ENCODE measurements around the gene ACTL7B. TPM values are rescaled to one million over a fixed set of nuclear protein-coding genes. Genes with fewer than 3 reads are reported as not detected.
A peak's percentile ranks its signal among the peaks of the same experiment; 100 is the strongest.

The ACTL7B gene
- total and polyA plus RNA-seq, 10 of the 15 experiments (the other 5 are each of a cell fraction or from before 2014, with no cell fraction given) = not detected

DNA sequence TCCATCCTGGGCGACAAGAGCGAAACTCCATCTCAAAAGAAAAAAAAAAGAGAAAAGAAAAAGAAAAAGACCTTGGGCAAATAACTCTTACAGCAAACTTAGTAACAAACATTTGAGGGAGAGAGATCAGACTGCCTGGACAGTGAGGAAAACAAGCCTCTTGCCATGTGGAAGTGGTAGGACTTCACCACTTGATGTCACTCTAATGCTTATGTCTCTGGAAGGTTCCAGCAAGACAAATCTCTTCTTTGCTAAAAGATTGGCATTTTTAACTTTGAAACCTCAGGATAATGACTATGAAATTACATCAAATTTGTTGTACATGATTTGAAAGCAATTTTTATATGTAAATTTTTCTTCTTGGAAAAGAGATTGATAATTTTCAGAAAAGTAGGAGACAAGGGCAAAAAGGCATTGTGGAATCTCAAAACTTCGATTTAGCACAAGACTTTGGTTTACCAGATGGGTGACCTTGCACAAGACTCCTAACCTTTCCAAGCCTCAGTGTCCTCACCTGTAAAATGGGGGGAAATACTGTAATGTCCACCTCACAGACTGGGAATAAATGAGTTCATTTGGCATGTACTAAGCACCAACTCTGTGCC is 5.4 kb downstream of the ACTL7B start:
- Histone ChIP-seq H3K36me3 (ENCODE audit: control insufficient read depth in 2 of 2, insufficient read depth in 2 of 2, low read length in 1 of 2) (no peaks in the 10 kb centered on the region), H3K79me2 (ENCODE audit: control insufficient read depth, insufficient read depth, low read length) (no peaks in the 10 kb centered on the region), H3K27ac (ENCODE audit: control insufficient read depth, insufficient read depth) (no peak overlapping the region), H3K4me2 (ENCODE audit: control insufficient read depth, insufficient read depth) (no peak overlapping the region), H2AFZ (ENCODE audit: control insufficient read depth, low read depth, low read length) (no peak overlapping the region), H3K27me3 (replicated peaks in 1 of 2; ENCODE audit: control insufficient read depth in 2 of 2, insufficient read depth in 2 of 2, low read length in 1 of 2) (peaks cover 0 to 2% of the 10 kb centered on the region in 2 experiments; a peak in 2 of 4 replicates), H4K20me1 (ENCODE audit: control insufficient read depth, insufficient read depth) (no peaks in the 10 kb centered on the region), H3K4me3 (no peak overlapping the region), H3K9ac (ENCODE audit: control insufficient read depth, insufficient read depth, low read length) (no peak overlapping the region), H3K4me1 (ENCODE audit: control insufficient read depth, insufficient read depth, low read length) (no peaks in the 10 kb centered on the region), H3K9me3 (replicated peaks; ENCODE audit: control insufficient read depth, insufficient read depth, low read length) (no peaks in the 10 kb centered on the region)
- ChIA-PET RAD21 (ENCODE audit: unreplicated experiment) (interaction anchor here (0.7 kb wide), 1 partner anchor 37 kb away, joined by 3 read pairs; no protein-coding TSS in a partner anchor), SMC1A (ENCODE audit: uncharacterized antibody, unreplicated experiment) (interaction anchor here (1.9 to 2.1 kb wide), 2 partner anchors 100 to 104 kb away, joined by 4 to 6 read pairs; no protein-coding TSS in a partner anchor), CTCF (interaction anchor here (1.1 to 4.7 kb wide), 2 partner anchors 103 to 209 kb away, joined by 3 to 29 read pairs; no protein-coding TSS in a partner anchor), POLR2A (no interaction called here)
- ATAC-seq = peak; percentile 59
- no peak for DNase-seq (ENCODE audit: low read depth, low spot score)
- in situ Hi-C loops (cut with MboI) = no loop called here
- no peak for FAIRE-seq
- WGBS (ENCODE audit: insufficient coverage, insufficient replicate concordance, low lambda C conversion rate, missing lambda C conversion rate) = 77% methylated on average over 3 of the region's 3 CpGs
- intact Hi-C loops (cut with micrococcal nuclease; ENCODE audit: unreplicated experiment) = loop anchor here (5.0 kb wide), 2 partner anchors 102 to 617 kb away; no protein-coding TSS in a partner anchor
- no TSS peak for BruUV-seq (replicated peaks)
- TF ChIP-seq POLR2AphosphoS2 (IDR thresholded peaks at IDR 0.05; ENCODE audit: low read depth, low read length) (no peak), MXI1 (IDR thresholded peaks at IDR 0.05; ENCODE audit: low read depth, low read length) (no peak), SREBF1 (IDR thresholded peaks at IDR 0.05; ENCODE audit: low read length) (no peak), POU2F2 (IDR thresholded peaks at IDR 0.05; ENCODE audit: borderline replicate concordance, low read depth, low read length) (no peak), EP300 (IDR thresholded peaks at IDR 0.05; ENCODE audit: borderline replicate concordance in 1 of 2, control insufficient read depth in 1 of 2, low read depth in 2 of 2, low read length in 2 of 2) (no peak), MYB (IDR thresholded peaks at IDR 0.05; ENCODE audit: borderline replicate concordance, low read depth, low read length) (no peak), SMC3 (IDR thresholded peaks at IDR 0.05; ENCODE audit: borderline replicate concordance, low read length) (peak; percentile 37; the same call in 1 of the 2 replicates), CREM (IDR thresholded peaks at IDR 0.05; ENCODE audit: low read depth) (no peak), RAD21 (IDR thresholded peaks at IDR 0.05; ENCODE audit: insufficient read depth, low read depth, low read length) (peak; percentile 61), CEBPB (IDR thresholded peaks at IDR 0.05; ENCODE audit: borderline replicate concordance in 1 of 2, low read depth in 2 of 2, low read length in 2 of 2) (no peak)
- TF ChIP-seq, protein P1, sequence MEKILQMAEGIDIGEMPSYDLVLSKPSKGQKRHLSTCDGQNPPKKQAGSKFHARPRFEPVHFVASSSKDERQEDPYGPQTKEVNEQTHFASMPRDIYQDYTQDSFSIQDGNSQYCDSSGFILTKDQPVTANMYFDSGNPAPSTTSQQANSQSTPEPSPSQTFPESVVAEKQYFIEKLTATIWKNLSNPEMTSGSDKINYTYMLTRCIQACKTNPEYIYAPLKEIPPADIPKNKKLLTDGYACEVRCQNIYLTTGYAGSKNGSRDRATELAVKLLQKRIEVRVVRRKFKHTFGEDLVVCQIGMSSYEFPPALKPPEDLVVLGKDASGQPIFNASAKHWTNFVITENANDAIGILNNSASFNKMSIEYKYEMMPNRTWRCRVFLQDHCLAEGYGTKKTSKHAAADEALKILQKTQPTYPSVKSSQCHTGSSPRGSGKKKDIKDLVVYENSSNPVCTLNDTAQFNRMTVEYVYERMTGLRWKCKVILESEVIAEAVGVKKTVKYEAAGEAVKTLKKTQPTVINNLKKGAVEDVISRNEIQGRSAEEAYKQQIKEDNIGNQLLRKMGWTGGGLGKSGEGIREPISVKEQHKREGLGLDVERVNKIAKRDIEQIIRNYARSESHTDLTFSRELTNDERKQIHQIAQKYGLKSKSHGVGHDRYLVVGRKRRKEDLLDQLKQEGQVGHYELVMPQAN (conservative IDR thresholded peaks at IDR 0.05) = no peak
- TF ChIP-seq, protein P2, sequence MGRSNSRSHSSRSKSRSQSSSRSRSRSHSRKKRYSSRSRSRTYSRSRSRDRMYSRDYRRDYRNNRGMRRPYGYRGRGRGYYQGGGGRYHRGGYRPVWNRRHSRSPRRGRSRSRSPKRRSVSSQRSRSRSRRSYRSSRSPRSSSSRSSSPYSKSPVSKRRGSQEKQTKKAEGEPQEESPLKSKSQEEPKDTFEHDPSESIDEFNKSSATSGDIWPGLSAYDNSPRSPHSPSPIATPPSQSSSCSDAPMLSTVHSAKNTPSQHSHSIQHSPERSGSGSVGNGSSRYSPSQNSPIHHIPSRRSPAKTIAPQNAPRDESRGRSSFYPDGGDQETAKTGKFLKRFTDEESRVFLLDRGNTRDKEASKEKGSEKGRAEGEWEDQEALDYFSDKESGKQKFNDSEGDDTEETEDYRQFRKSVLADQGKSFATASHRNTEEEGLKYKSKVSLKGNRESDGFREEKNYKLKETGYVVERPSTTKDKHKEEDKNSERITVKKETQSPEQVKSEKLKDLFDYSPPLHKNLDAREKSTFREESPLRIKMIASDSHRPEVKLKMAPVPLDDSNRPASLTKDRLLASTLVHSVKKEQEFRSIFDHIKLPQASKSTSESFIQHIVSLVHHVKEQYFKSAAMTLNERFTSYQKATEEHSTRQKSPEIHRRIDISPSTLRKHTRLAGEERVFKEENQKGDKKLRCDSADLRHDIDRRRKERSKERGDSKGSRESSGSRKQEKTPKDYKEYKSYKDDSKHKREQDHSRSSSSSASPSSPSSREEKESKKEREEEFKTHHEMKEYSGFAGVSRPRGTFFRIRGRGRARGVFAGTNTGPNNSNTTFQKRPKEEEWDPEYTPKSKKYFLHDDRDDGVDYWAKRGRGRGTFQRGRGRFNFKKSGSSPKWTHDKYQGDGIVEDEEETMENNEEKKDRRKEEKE (IDR thresholded peaks at IDR 0.05) = no peak
- TF ChIP-seq, protein P3, sequence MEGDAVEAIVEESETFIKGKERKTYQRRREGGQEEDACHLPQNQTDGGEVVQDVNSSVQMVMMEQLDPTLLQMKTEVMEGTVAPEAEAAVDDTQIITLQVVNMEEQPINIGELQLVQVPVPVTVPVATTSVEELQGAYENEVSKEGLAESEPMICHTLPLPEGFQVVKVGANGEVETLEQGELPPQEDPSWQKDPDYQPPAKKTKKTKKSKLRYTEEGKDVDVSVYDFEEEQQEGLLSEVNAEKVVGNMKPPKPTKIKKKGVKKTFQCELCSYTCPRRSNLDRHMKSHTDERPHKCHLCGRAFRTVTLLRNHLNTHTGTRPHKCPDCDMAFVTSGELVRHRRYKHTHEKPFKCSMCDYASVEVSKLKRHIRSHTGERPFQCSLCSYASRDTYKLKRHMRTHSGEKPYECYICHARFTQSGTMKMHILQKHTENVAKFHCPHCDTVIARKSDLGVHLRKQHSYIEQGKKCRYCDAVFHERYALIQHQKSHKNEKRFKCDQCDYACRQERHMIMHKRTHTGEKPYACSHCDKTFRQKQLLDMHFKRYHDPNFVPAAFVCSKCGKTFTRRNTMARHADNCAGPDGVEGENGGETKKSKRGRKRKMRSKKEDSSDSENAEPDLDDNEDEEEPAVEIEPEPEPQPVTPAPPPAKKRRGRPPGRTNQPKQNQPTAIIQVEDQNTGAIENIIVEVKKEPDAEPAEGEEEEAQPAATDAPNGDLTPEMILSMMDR (IDR thresholded peaks at IDR 0.05 in 2 of 3, conservative IDR thresholded peaks at IDR 0.05 in 1 of 3; ENCODE audit: control insufficient read depth in 2 of 3, extremely low read depth in 1 of 3, insufficient read depth in 1 of 3, low read depth in 3 of 3, low read length in 3 of 3) = peak; percentile 40 to 51 (median 42); a peak in 4 of 6 replicates
- TF ChIP-seq, protein P4, sequence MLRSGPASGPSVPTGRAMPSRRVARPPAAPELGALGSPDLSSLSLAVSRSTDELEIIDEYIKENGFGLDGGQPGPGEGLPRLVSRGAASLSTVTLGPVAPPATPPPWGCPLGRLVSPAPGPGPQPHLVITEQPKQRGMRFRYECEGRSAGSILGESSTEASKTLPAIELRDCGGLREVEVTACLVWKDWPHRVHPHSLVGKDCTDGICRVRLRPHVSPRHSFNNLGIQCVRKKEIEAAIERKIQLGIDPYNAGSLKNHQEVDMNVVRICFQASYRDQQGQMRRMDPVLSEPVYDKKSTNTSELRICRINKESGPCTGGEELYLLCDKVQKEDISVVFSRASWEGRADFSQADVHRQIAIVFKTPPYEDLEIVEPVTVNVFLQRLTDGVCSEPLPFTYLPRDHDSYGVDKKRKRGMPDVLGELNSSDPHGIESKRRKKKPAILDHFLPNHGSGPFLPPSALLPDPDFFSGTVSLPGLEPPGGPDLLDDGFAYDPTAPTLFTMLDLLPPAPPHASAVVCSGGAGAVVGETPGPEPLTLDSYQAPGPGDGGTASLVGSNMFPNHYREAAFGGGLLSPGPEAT (IDR thresholded peaks at IDR 0.05; ENCODE audit: low read depth) = no peak
